Measurements from ENCODE around the gene KIR2DL4.
"Not testable (repeated sequence)": the region's sequence is repeated elsewhere in the genome, so short reads cannot be mapped to it uniquely, and the experiment has no call there.

DNA sequence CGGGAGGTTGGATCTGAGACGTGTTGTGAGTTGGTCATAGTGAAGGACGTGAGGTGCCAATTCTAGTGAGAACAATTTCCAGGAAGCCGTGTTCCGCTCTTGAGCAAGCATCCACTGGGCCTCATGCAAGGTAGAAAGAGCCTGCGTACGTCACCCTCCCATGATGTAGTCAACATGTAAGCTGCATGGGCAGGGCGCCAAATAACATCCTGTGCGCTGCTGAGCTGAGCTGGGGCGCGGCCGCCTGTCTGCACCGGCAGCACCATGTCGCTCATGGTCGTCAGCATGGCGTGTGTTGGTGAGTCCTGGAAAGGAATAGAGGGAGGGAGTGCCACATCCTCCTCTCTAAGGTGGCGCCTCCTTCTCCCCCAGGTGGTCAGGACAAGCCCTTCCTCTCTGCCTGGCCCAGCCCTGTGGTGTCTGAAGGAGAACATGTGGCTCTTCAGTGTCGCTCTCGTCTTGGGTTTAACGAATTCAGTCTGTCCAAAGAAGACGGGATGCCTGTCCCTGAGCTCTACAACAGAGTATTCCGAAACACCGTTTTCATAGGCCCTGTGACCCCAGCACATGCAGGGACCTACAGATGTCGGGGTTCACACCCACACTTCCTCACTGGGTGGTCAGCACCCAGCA is 17.2 kb upstream of the KIR2DL4 start:
- TF ChIP-seq, protein P1, sequence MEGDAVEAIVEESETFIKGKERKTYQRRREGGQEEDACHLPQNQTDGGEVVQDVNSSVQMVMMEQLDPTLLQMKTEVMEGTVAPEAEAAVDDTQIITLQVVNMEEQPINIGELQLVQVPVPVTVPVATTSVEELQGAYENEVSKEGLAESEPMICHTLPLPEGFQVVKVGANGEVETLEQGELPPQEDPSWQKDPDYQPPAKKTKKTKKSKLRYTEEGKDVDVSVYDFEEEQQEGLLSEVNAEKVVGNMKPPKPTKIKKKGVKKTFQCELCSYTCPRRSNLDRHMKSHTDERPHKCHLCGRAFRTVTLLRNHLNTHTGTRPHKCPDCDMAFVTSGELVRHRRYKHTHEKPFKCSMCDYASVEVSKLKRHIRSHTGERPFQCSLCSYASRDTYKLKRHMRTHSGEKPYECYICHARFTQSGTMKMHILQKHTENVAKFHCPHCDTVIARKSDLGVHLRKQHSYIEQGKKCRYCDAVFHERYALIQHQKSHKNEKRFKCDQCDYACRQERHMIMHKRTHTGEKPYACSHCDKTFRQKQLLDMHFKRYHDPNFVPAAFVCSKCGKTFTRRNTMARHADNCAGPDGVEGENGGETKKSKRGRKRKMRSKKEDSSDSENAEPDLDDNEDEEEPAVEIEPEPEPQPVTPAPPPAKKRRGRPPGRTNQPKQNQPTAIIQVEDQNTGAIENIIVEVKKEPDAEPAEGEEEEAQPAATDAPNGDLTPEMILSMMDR (conservative IDR thresholded peaks at IDR 0.05; ENCODE audit: low read length) = not testable (repeated sequence)
- TF ChIP-seq EZH2phosphoT487 (IDR thresholded peaks at IDR 0.05; ENCODE audit: borderline replicate concordance, low read depth, low read length) = not testable (repeated sequence)

Measured in OCI-LY7 (cell line).